Measurements from ENCODE around the gene ZNF90.
"Not testable (repeated sequence)": the region's sequence is repeated elsewhere in the genome, so short reads cannot be mapped to it uniquely, and the experiment has no call there.

DNA sequence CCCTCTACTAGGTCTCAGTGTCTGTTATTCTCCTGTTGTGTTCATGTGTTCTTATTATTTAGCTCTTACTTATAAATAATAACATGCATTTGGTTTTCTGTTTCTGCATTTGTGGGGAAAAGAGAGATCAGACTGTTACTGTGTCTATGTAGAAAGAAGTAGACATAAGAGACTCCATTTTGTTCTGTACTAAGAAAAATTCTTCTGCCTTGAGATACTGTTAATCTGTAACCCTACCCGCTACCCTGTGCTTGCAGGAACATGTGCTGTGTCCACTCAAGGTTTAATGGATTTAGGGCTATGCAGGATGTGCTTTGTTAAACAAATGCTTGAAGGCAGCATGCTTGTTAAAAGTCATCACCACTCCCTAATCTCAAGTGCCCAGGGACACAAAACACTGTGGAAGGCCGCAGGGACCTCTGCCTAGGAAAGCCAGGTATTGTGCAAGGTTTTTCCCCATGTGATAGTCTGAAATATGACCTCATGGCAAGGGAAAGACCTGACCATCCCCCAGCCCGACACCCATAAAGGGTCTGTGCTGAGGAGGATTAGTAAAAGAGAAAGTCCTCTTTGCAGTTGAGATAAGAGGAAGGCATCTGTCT, 4.5 kb downstream of the ZNF90 start:
- TF ChIP-seq YY1 (IDR thresholded peaks at IDR 0.05; ENCODE audit: insufficient read depth, insufficient read length); ZNF274 (IDR thresholded peaks at IDR 0.05; ENCODE audit: low read depth, low read length); SUZ12 (IDR thresholded peaks at IDR 0.05; ENCODE audit: extremely low read depth, insufficient read depth, insufficient read length): not testable (repeated sequence)

Data from NT2/D1 (cell line).